AG09319 (cell line): ENCODE data around the gene ADAMTSL1.

Source experiments
- DNase-seq: peaks from one replicate; pipeline ENCODE4 v3.0.0-alpha.2; 2010; ENCODE audit warnings: low read depth; ENCODE audit errors: extremely low read depth
- CTCF ChIP-seq: IDR thresholded peaks from 2 replicates; pipeline ENCODE4 v1.5.1; 2011; ENCODE audit warnings: low read depth, mild to moderate bottlenecking, inconsistent platforms, low read length, moderate library complexity

Gene ADAMTSL1

DNA sequence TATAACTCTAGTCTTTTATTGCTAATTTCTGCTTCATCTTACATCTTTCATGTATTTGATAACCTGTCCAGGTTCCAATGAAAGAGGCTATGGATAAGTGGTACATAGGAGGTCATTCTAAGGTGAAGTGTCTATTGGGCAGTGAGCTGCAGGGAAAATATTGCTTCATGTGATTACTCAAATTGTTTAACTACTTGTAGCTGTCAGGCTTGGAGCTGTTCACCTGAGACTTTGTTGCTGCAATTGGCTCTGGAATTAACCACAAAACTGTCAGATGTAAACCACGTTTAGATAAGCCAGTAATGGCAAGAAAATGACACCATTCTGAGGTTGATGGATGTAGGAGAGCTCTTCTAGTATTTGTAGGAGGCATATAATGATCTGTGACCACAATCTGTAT is 26.0 kb downstream of the ADAMTSL1 start:
- DNase-seq: no peak

DNA sequence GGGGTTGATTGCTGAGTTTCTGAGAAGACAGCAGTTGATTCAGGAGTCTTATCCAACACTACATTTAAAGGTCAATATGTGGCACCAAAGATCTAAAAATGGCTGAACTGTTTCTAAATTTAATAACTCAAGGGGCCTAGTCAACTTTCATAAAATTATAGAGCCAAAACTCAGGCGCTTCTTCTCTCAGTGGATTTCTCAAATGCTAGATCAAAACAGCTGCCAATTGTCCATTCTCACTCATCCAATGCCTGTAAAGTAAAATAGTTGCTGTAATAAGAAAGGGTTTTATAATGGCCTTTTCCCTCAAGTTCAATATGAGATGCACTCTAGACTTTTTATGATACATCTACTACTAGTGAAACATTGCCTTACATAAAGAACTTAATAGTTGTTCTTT is 26.5 kb downstream of the ADAMTSL1 start:
- TF ChIP-seq CTCF: no peak
- no peak for DNase-seq

More for the DNA sequence above, 26.0 kb downstream of the ADAMTSL1 start:
- TF ChIP-seq CTCF: no peak

DNA sequence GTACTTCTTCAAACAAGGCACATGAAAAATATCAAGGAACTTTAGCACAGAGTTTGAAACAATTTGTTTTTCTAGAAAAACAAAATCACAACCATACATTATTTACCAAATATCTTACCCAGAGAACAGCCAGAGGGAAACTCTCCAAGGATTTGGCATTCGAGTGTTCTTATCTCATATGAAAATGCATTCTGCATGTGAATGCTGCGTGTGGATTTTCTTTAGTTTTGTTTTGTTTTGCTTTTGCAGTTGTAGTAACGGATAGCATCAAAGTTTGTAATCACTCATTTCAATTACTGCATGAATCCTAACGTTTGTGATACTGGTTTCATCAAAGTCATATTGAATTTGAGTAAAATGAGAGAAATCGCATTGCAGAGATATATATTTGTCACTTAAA is 28.0 kb downstream of the ADAMTSL1 start:
- TF ChIP-seq CTCF: no peak
- DNase-seq: no peak

DNA sequence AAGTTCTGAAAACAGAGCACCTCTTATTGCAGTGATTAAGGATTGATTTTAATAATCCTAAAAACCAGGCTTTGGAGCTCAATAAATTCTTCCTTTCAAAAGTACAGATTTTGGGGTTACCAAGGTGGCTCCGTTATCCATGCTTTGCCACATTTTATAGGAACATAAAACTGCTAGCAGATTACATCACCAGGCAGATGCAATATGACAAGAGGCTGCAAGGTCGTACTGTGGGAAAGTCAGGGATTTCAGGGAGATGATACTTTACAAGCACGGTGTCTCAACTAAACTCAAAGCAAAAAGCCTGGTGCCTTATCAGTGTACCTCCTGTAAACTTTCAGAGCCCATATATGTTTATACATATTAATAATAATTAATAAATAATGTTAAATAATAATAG is 28.6 kb downstream of the ADAMTSL1 start:
- no peak for DNase-seq
- TF ChIP-seq CTCF: no peak

DNA sequence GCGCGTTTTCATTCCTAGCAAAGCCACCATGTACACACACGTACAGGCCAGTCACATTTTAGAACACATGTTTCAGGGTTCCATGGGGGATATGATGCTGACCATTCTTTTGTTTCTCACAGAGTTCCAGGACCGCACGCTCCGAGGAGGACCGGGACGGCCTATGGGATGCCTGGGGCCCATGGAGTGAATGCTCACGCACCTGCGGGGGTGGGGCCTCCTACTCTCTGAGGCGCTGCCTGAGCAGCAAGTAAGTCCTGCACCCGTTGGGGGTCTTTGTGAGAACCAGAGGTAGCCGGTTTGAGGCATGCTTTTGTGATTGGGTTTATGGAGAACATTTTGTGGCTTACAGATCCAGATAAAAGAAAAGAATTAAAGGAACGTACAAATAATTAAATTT is 30.8 kb downstream of the ADAMTSL1 start:
- TF ChIP-seq CTCF: no peak
- DNase-seq: no peak

DNA sequence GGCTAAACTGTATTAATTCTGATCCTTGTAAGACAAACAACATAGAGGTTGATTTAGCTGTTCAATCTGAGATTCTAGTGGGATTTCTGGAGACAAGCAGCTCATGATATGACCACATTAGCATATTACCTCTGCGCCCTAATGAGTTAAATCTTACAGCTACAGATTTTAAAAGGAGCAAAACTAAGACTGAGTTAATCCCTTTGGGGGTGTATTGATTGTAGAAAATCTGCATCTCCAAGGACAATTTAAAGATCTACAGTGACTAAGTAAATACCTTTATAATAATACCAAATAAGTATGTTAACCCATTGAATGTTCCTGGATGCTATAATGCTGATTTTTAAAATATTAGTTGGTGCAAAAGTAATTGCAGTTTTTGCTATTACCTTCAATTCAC is 33.2 kb downstream of the ADAMTSL1 start:
- no peak for DNase-seq
- no peak for TF ChIP-seq CTCF

DNA sequence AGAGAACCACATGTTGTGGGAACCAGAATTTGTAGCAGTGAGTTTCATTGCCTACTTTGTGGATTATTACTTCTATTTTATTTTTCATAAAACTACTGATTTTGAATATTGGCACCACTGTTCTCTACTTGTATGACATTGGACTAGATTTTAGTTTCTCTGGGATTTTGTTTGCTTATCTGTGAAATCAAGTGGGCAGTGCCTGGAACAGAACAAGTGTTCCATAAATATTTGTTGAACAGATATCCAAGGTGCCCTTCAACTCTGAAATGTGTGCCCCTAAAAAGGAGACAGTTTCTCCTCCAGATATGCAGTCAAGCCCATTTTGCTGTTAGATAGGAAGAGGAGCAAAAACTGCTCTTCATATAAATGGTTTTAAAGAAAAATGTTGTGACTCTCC is 42.6 kb downstream of the ADAMTSL1 start:
- DNase-seq: no peak
- TF ChIP-seq CTCF: no peak
